ENCODE results near the gene GTPBP6.
"Not testable (repeated sequence)": the region's sequence is repeated elsewhere in the genome, so short reads cannot be mapped to it uniquely, and the experiment has no call there.

The GTPBP6 gene

DNA sequence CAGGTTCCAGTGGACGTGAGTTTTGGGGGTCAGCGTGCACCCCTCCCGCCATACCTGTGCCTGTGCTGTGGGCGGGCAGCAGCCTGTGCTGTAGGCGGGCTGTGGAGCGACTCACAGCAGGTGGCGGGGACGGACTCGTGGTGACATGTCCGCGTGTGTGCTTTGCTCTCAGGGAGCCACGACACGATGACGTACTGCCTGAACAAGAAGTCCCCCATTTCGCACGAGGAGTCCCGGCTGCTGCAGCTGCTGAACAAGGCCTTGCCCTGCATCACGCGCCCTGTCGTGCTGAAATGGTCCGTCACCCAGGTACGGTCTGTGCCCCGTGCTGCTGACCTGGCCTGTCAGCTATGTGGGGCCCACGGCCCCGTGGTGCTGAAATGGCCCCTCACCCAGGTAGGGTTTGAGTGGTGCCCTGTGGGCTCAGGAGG is 30.0 kb downstream of the GTPBP6 start:
- H3K36me3 ChIP-seq (ENCODE audit: control insufficient read depth, insufficient read depth, low read length): peaks cover 71% of the 10 kb centered on the region

GRCh38 chrX:287670-288069 is 30.9 kb downstream of the GTPBP6 start:
- H3K27ac ChIP-seq (ENCODE audit: insufficient read depth, low read depth, low read length, poor library complexity, severe bottlenecking): no peak overlapping the region
- H3K4me1 ChIP-seq (ENCODE audit: control insufficient read depth, insufficient read depth, low read length): no peaks in the 10 kb centered on the region
- H3K27me3 ChIP-seq (ENCODE audit: control insufficient read depth, insufficient read depth, low read length, poor library complexity, severe bottlenecking): no peaks in the 10 kb centered on the region
- H3K36me3 ChIP-seq (ENCODE audit: control insufficient read depth, insufficient read depth, low read length): peaks cover 62% of the 10 kb centered on the region
- WGBS, 2 experiments: 96 to 98% methylated on average over 7 of the region's 7 CpGs
- no peak overlapping the region for H3K4me3 ChIP-seq (ENCODE audit: insufficient read depth, low read depth, low read length)
- H3K9me3 ChIP-seq (ENCODE audit: control insufficient read depth, low read length): no peaks in the 10 kb centered on the region

More for the DNA sequence above, 30.0 kb downstream of the GTPBP6 start:
- H3K4me3 ChIP-seq (ENCODE audit: insufficient read depth, low read depth, low read length): no peak overlapping the region
- H3K27ac ChIP-seq (ENCODE audit: insufficient read depth, low read depth, low read length, poor library complexity, severe bottlenecking): no peak overlapping the region
- H3K9me3 ChIP-seq (ENCODE audit: control insufficient read depth, low read length): no peaks in the 10 kb centered on the region
- WGBS, 2 experiments: 96% methylated on average over 25 of the region's 25 CpGs
- H3K27me3 ChIP-seq (ENCODE audit: control insufficient read depth, insufficient read depth, low read length, poor library complexity, severe bottlenecking): no peaks in the 10 kb centered on the region
- no peaks in the 10 kb centered on the region for H3K4me1 ChIP-seq (ENCODE audit: control insufficient read depth, insufficient read depth, low read length)

- H3K27ac ChIP-seq (ENCODE audit: insufficient read depth, low read depth, low read length, poor library complexity, severe bottlenecking): no peak overlapping the region
Measured at GRCh38 chrX:285076-285677, 33.4 kb downstream of the GTPBP6 start.

GRCh38 chrX:283115-283845 is 35.3 kb downstream of the GTPBP6 start:
- H3K27ac ChIP-seq (ENCODE audit: insufficient read depth, low read depth, low read length, poor library complexity, severe bottlenecking): peak overlapping the region; percentile 58
- peaks cover 28% of the 10 kb centered on the region for H3K36me3 ChIP-seq (ENCODE audit: control insufficient read depth, insufficient read depth, low read length)
- H3K27me3 ChIP-seq (ENCODE audit: control insufficient read depth, insufficient read depth, low read length, poor library complexity, severe bottlenecking): no peaks in the 10 kb centered on the region
- H3K4me3 ChIP-seq (ENCODE audit: insufficient read depth, low read depth, low read length): peak overlapping the region; percentile 35
- WGBS, 2 experiments: 3 to 4% methylated on average over 45 of the region's 45 CpGs
- no peaks in the 10 kb centered on the region for H3K9me3 ChIP-seq (ENCODE audit: control insufficient read depth, low read length)
- H3K4me1 ChIP-seq (ENCODE audit: control insufficient read depth, insufficient read depth, low read length): peaks cover 4% of the 10 kb centered on the region

More at GRCh38 chrX:285076-285677, 33.4 kb downstream of the GTPBP6 start:
- peaks cover 44% of the 10 kb centered on the region for H3K36me3 ChIP-seq (ENCODE audit: control insufficient read depth, insufficient read depth, low read length)
- no peaks in the 10 kb centered on the region for H3K27me3 ChIP-seq (ENCODE audit: control insufficient read depth, insufficient read depth, low read length, poor library complexity, severe bottlenecking)
- H3K4me3 ChIP-seq (ENCODE audit: insufficient read depth, low read depth, low read length): no peak overlapping the region
- no peaks in the 10 kb centered on the region for H3K9me3 ChIP-seq (ENCODE audit: control insufficient read depth, low read length)
- WGBS, 2 experiments: 87 to 90% methylated on average over 13 of the region's 13 CpGs
- no peaks in the 10 kb centered on the region for H3K4me1 ChIP-seq (ENCODE audit: control insufficient read depth, insufficient read depth, low read length)

DNA sequence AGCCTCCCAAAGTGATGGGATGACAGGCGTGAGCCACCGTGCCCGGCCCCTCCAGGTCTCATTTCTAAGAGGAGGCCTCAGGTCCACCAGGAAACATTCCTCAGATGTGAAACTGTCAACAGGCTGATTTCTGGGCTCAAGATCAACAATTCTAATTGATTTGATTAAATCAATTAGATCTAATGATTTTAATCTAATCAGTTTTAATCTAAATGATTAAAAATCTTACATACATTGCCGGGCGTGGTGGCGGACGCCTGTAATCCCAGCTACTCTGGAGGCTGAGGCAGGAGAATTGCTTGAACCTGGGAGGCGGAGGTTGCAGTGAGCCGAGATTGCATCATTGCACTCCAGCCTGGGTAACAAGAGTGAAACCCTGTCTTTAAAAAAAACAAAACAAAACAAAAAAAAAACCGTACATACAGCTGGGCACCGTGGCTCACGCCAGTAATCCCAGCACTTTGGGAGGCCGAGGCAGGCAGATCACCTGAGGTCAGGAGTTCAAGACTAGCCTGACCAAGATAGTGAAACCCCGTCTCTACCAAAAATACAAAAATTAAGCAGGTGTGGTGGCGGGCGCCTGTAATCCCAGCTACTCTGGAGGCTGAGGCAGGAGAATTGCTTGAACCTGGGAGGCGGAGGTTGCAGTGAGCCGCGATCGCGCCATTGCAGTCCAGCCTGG is 36.5 kb downstream of the GTPBP6 start:
- peaks cover 22% of the 10 kb centered on the region for H3K36me3 ChIP-seq (ENCODE audit: control insufficient read depth, insufficient read depth, low read length)
- H3K9me3 ChIP-seq (ENCODE audit: control insufficient read depth, low read length); H3K27me3 ChIP-seq (ENCODE audit: control insufficient read depth, insufficient read depth, low read length, poor library complexity, severe bottlenecking); H3K4me1 ChIP-seq (ENCODE audit: control insufficient read depth, insufficient read depth, low read length): not testable (repeated sequence)
- H3K27ac ChIP-seq (ENCODE audit: insufficient read depth, low read depth, low read length, poor library complexity, severe bottlenecking): peak overlapping the region; percentile 55
- WGBS, 2 experiments: 75 to 76% methylated on average over 21 of the region's 21 CpGs
- H3K4me3 ChIP-seq (ENCODE audit: insufficient read depth, low read depth, low read length): peak overlapping the region; percentile 57

- no peaks in the 10 kb centered on the region for H3K9me3 ChIP-seq (ENCODE audit: control insufficient read depth, low read length)
- H3K4me3 ChIP-seq (ENCODE audit: insufficient read depth, low read depth, low read length): peak within 1 kb of the TSS; percentile 57
- peaks cover 16% of the 10 kb centered on the region for H3K36me3 ChIP-seq (ENCODE audit: control insufficient read depth, insufficient read depth, low read length)
- H3K27me3 ChIP-seq (ENCODE audit: control insufficient read depth, insufficient read depth, low read length, poor library complexity, severe bottlenecking): peaks cover 7% of the 10 kb centered on the region
- 18 to 19% methylated on average over 23 of the region's 25 CpGs for WGBS, 2 experiments
- peak within 1 kb of the TSS; percentile 95 for H3K27ac ChIP-seq (ENCODE audit: insufficient read depth, low read depth, low read length, poor library complexity, severe bottlenecking)
- peaks cover 4% of the 10 kb centered on the region for H3K4me1 ChIP-seq (ENCODE audit: control insufficient read depth, insufficient read depth, low read length)
Measured at GRCh38 chrX:281166-281999, 37.2 kb downstream of the GTPBP6 start, which contains the start of gene PLCXD1. PLCXD1 (plus strand) TSS chrX:281381; CDS start chrX:284188, 2,807 bp downstream.

- 0% methylated on average over 2 of the region's 24 CpGs; no CpG with 5 or more reads in 1 of the 2 experiments for WGBS, 2 experiments
- H3K4me1 ChIP-seq (ENCODE audit: control insufficient read depth, insufficient read depth, low read length); H3K27ac ChIP-seq (ENCODE audit: insufficient read depth, low read depth, low read length, poor library complexity, severe bottlenecking); H3K9me3 ChIP-seq (ENCODE audit: control insufficient read depth, low read length); H3K27me3 ChIP-seq (ENCODE audit: control insufficient read depth, insufficient read depth, low read length, poor library complexity, severe bottlenecking); H3K4me3 ChIP-seq (ENCODE audit: insufficient read depth, low read depth, low read length): not testable (repeated sequence)
- H3K36me3 ChIP-seq (ENCODE audit: control insufficient read depth, insufficient read depth, low read length): peaks cover 15% of the 10 kb centered on the region
Measured at GRCh38 chrX:280722-281121, 37.9 kb downstream of the GTPBP6 start.

- H3K4me1 ChIP-seq (ENCODE audit: control insufficient read depth, insufficient read depth, low read length): peaks cover 12% of the 10 kb centered on the region
- 60 to 69% methylated on average over 29 to 32 of the region's 45 CpGs for WGBS, 2 experiments
- H3K9me3 ChIP-seq (ENCODE audit: control insufficient read depth, low read length); H3K36me3 ChIP-seq (ENCODE audit: control insufficient read depth, insufficient read depth, low read length); H3K4me3 ChIP-seq (ENCODE audit: insufficient read depth, low read depth, low read length); H3K27me3 ChIP-seq (ENCODE audit: control insufficient read depth, insufficient read depth, low read length, poor library complexity, severe bottlenecking); H3K27ac ChIP-seq (ENCODE audit: insufficient read depth, low read depth, low read length, poor library complexity, severe bottlenecking): not testable (repeated sequence)
Measured at GRCh38 chrX:279757-280604, 38.6 kb downstream of the GTPBP6 start.

GRCh38 chrX:276581-277201 is 41.9 kb downstream of the GTPBP6 start:
- no peaks in the 10 kb centered on the region for H3K36me3 ChIP-seq (ENCODE audit: control insufficient read depth, insufficient read depth, low read length)
- no peak overlapping the region for H3K27ac ChIP-seq (ENCODE audit: insufficient read depth, low read depth, low read length, poor library complexity, severe bottlenecking)
- 4 to 5% methylated on average over 49 of the region's 49 CpGs for WGBS, 2 experiments
- peak overlapping the region; percentile 54 for H3K4me3 ChIP-seq (ENCODE audit: insufficient read depth, low read depth, low read length)
- H3K27me3 ChIP-seq (ENCODE audit: control insufficient read depth, insufficient read depth, low read length, poor library complexity, severe bottlenecking): peaks cover 9% of the 10 kb centered on the region
- peaks cover 12% of the 10 kb centered on the region for H3K4me1 ChIP-seq (ENCODE audit: control insufficient read depth, insufficient read depth, low read length)
- H3K9me3 ChIP-seq (ENCODE audit: control insufficient read depth, low read length): no peaks in the 10 kb centered on the region
